ENCODE results near the gene IGF2BP1. TPM values are rescaled to one million over a fixed set of nuclear protein-coding genes. Genes with fewer than 3 reads are reported as not detected.

Gene IGF2BP1
- total RNA-seq, 3 donors from 2014 or later: 0.06 to 0.07 TPM; not detected in 1

DNA sequence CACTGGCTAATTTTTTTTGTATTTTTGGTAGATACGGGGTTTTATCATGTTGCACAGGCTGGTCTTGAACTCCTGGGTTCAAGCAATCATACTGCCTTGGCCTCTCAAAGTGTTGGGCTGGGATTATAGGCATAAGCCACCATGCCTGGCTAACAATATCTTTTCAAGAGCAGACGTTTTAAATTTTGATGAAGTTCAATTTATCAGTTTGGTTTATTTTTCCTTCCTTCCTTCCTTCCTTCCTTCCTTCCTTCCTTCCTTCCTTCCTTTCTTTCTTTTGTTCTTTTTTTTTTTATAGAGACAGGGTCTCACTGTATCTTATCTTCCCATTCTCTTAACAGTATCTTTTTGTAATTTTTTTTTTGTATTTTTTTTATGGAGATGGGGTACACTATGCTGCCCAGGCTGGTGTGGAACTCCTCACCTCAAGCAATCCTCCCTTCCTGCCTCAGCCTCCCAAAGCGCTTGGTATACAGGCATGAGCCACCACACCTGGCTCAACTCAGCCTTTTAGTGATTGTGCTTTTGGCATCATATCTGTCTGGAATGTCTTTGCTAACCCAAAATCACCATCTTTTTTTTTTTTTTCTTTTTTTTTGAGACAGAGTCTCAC lies 15.2 kb upstream of the IGF2BP1 start:
- no peak overlapping the region for H3K4me3 ChIP-seq
- ATAC-seq (no peak), DNase-seq (no peak)
- intact Hi-C loops (cut with DNase I, micrococcal nuclease): no loop called here
- peaks cover 5% of the 10 kb centered on the region for H3K9me3 ChIP-seq
- TF ChIP-seq, protein P1, sequence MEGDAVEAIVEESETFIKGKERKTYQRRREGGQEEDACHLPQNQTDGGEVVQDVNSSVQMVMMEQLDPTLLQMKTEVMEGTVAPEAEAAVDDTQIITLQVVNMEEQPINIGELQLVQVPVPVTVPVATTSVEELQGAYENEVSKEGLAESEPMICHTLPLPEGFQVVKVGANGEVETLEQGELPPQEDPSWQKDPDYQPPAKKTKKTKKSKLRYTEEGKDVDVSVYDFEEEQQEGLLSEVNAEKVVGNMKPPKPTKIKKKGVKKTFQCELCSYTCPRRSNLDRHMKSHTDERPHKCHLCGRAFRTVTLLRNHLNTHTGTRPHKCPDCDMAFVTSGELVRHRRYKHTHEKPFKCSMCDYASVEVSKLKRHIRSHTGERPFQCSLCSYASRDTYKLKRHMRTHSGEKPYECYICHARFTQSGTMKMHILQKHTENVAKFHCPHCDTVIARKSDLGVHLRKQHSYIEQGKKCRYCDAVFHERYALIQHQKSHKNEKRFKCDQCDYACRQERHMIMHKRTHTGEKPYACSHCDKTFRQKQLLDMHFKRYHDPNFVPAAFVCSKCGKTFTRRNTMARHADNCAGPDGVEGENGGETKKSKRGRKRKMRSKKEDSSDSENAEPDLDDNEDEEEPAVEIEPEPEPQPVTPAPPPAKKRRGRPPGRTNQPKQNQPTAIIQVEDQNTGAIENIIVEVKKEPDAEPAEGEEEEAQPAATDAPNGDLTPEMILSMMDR (IDR thresholded peaks at IDR 0.05): no peak
- no peaks in the 10 kb centered on the region for H3K4me1 ChIP-seq (ENCODE audit: low read depth)
- H3K36me3 ChIP-seq (ENCODE audit: low read depth): no peaks in the 10 kb centered on the region

DNA sequence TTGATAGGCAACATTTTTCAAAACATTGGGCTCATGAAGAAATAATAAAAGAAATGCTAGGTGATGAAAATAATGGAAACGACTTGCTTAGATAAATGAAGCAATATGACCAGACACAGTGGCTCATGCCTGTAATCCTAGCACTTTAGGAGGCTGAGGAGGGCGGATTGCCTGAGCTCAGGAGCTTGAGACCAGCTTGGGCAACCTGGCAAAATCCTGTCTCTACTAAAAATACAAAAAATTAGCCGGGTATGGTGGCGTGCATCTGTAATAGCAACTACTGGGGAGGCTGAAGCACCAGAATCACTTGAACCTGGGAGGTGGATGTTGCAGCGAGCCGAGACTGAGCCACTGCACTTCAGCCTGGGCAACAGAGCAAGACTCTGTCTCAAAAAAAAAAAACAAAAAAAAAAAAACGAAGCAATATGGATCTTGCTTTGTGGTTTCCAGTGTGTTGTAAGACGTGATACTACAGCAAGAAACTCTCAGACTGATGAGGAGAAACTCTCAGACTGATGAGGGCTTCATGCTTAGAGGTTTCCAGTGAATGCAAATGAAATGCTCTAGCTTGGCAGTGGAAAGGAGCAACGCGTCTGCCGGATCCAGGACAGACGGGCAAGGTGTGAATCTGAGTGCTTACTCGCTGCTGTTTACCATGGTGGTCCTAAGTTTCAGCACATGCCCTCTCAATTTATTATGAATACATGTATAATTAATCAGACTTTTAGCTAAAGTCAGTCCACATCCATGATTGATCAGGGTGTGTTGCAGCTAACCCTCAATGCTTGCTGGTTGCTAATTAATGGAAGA lies 11.5 kb upstream of the IGF2BP1 start:
- no peaks in the 10 kb centered on the region for H3K36me3 ChIP-seq (ENCODE audit: low read depth)
- H3K4me3 ChIP-seq: no peak overlapping the region
- DNase-seq (no peak), ATAC-seq (no peak)
- TF ChIP-seq, protein P1 (IDR thresholded peaks at IDR 0.05): no peak
- peaks cover 3% of the 10 kb centered on the region for H3K9me3 ChIP-seq
- no peaks in the 10 kb centered on the region for H3K4me1 ChIP-seq (ENCODE audit: low read depth)
- intact Hi-C loops (cut with DNase I, micrococcal nuclease): no loop called here

DNA sequence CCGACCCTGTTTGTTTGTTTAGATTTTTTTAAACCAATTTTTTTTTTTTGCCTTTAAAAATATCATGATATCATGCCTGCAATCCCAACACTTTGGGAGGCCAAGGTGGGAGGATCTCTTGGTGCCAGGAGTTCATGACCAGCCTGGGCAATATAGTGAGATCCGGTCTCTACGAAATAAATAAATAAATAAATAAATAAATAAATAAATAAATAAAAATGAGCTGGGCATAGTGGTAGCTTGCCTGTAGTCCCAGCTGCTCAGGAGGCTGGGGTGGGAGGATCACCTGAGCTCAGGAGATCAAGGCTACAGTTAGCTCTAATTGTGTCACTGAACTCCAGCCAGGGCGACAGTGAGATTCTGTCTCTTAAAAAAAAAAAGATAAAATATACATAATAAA lies 8.1 kb upstream of the IGF2BP1 start:
- H3K9me3 ChIP-seq: no peaks in the 10 kb centered on the region
- no peaks in the 10 kb centered on the region for H3K4me1 ChIP-seq (ENCODE audit: low read depth)
- DNase-seq: no peak
- ATAC-seq: no peak
- TF ChIP-seq, protein P1 (IDR thresholded peaks at IDR 0.05): no peak
- no peaks in the 10 kb centered on the region for H3K36me3 ChIP-seq (ENCODE audit: low read depth)
- intact Hi-C loops (cut with DNase I, micrococcal nuclease): no loop called here
- H3K4me3 ChIP-seq: no peak overlapping the region

DNA sequence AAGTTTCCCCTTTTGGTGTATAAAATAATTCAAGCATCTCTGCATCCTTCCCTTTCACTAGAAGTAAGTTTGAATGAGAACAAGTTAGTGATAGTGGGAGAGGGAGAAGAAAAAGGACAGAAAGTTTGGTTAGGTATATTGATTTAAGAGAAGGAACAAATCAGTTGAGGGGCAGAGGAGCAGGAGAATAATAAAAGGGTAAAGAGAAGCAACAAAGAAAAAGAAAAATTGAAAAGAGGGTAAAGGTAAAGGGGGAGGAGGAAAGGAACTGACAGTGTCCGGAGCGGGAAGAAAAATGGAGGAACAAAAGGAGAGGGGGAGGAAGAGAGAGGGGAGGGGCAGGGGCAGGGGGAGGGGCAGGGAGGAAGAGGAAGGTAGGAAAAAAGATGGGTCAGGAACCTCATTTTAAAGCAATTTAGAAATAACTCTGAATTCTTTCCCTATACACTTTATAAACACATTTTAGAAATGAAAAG lies 6.3 kb upstream of the IGF2BP1 start:
- Histone ChIP-seq H3K4me1 (ENCODE audit: low read depth) (peaks cover 5% of the 10 kb centered on the region), H3K4me3 (no peak overlapping the region), H3K36me3 (ENCODE audit: low read depth) (no peaks in the 10 kb centered on the region), H3K9me3 (no peaks in the 10 kb centered on the region)
- DNase-seq (no peak), ATAC-seq (no peak)
- TF ChIP-seq, protein P1 (IDR thresholded peaks at IDR 0.05): no peak
- intact Hi-C loops (cut with DNase I, micrococcal nuclease): no loop called here

DNA sequence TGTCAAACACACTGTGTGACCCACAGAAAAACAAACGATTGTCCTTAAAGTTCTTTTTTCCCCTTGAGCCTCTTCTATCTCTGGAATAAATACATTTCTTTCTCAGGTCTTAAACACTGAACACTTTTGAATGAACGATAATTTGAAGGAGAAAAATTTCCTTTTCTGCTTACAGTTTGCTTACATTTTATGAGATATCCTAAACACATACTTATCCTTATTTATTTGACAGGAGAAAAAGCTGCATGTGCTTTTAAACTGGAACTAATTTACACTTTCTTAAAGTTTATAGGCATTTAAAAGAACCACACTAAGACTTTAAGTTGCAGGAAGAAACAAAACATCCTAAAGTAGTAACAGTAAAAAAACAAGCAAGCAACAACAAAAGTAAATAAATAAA lies 4.7 kb upstream of the IGF2BP1 start:
- DNase-seq: no peak
- Histone ChIP-seq H3K4me3 (no peak overlapping the region), H3K4me1 (ENCODE audit: low read depth) (peaks cover 19% of the 10 kb centered on the region), H3K36me3 (ENCODE audit: low read depth) (no peaks in the 10 kb centered on the region), H3K9me3 (no peaks in the 10 kb centered on the region)
- no peak for ATAC-seq
- TF ChIP-seq, protein P1 (IDR thresholded peaks at IDR 0.05): no peak
- intact Hi-C loops (cut with DNase I, micrococcal nuclease): no loop called here

Measured in mucosa of descending colon (tissue), 3 donors.